IMR-90 (cell line): ENCODE results near the gene AOX1. TPM values are rescaled to one million over a fixed set of nuclear protein-coding genes. Genes with fewer than 3 reads are reported as not detected.

Source experiments
- ATAC-seq: fragments of 200-7000 bp; cut with Tn5 transposase; 2 replicates; pipeline ENCODE4 v1.9.1; 2020; ENCODE audit warnings: low read depth, mild to moderate bottlenecking, moderate library complexity
- BruUV-seq: library from RNA; stranded (reverse); fragments of 400-500 nt; replicated peaks from 2 replicates; lab custom pipeline; 2021; lab: Mats Ljungman, UMichigan
- CTCF ChIA-PET: fragments of 300-600 bp; formaldehyde crosslinking; extraction: SDS; loops from one replicate; lab custom pipeline; 2021; ENCODE audit warnings: antibody characterized with exemption; lab: Yijun Ruan, JAX
- POLR2A ChIA-PET: fragments of 300-600 bp; sonication (Branson Sonifier 250); formaldehyde crosslinking; loops from one replicate; lab custom pipeline; 2022; ENCODE audit warnings: antibody characterized with exemption; ENCODE audit not compliant: unreplicated experiment; lab: Charles Lee
- DNase-seq: peaks from one replicate; pipeline ENCODE4 v3.0.0; 2013
- H2AFZ ChIP-seq: replicated peaks from 2 replicates; pipeline ENCODE3; 2013; ENCODE audit warnings: low read length, mild to moderate bottlenecking; ENCODE audit not compliant: poor library complexity
- H2AK5ac ChIP-seq: 2 replicates; pipeline ENCODE4 v1.6.1; 2013; ENCODE audit warnings: low read depth, low read length, inconsistent platforms
- H2AK9ac ChIP-seq: replicated peaks from 2 replicates; pipeline ENCODE3; 2013; ENCODE audit warnings: mild to moderate bottlenecking, low read depth, low read length, moderate library complexity; ENCODE audit not compliant: poor library complexity
- H2BK120ac ChIP-seq: 2 replicates; pipeline ENCODE4 v1.6.1; 2013; ENCODE audit warnings: low read depth, low read length, inconsistent platforms
- H2BK15ac ChIP-seq: 3 replicates; pipeline ENCODE4 v1.6.1; 2013; ENCODE audit warnings: low read depth, low read length, inconsistent platforms
- H2BK20ac ChIP-seq: 2 replicates; pipeline ENCODE4 v1.6.1; 2013; ENCODE audit warnings: low read depth, mild to moderate bottlenecking, inconsistent platforms, low read length, moderate library complexity
- H2BK5ac ChIP-seq: 2 replicates; pipeline ENCODE4 v1.6.1; 2013; ENCODE audit warnings: mild to moderate bottlenecking, low read depth, low read length, inconsistent platforms; ENCODE audit not compliant: poor library complexity, severe bottlenecking
- H3K14ac ChIP-seq: replicated peaks from 2 replicates; pipeline ENCODE4 v1.6.1; 2013; ENCODE audit warnings: low read depth, low read length, inconsistent platforms
- H3K18ac ChIP-seq: 2 replicates; pipeline ENCODE4 v1.6.1; 2013; ENCODE audit warnings: low read depth, low read length, control low read depth
- H3K23ac ChIP-seq: 2 replicates; pipeline ENCODE4 v1.6.1; 2013; ENCODE audit warnings: low read depth, low read length, inconsistent platforms
- H3K27ac ChIP-seq: 2 replicates; pipeline ENCODE4 v1.5.1; 2013; ENCODE audit warnings: mild to moderate bottlenecking, control low read depth, low read length; ENCODE audit not compliant: insufficient read depth
- H3K27me3 ChIP-seq: 2 replicates; pipeline ENCODE4 v1.6.1; 2013; ENCODE audit warnings: low read length; ENCODE audit not compliant: control insufficient read depth, insufficient read depth
- H3K36me3 ChIP-seq: 2 replicates; pipeline ENCODE4 v1.6.1; 2013; ENCODE audit warnings: low read length, mixed read lengths; ENCODE audit not compliant: control insufficient read depth, insufficient read depth
- H3K4ac ChIP-seq: 2 replicates; pipeline ENCODE4 v1.6.1; 2013; ENCODE audit warnings: low read depth, low read length, inconsistent platforms
- H3K4me1 ChIP-seq: 2 replicates; pipeline ENCODE4 v1.6.1; 2013; ENCODE audit warnings: low read length, mixed read lengths; ENCODE audit not compliant: control insufficient read depth, insufficient read depth
- H3K4me2 ChIP-seq: 2 replicates; pipeline ENCODE4 v1.6.1; 2013; ENCODE audit warnings: low read depth, mild to moderate bottlenecking, control low read depth, low read length, moderate library complexity
- H3K4me3 ChIP-seq: 2 replicates; pipeline ENCODE4 v1.5.1; 2013; ENCODE audit warnings: low read depth, mild to moderate bottlenecking, control low read depth, low read length, moderate library complexity; ENCODE audit not compliant: insufficient read depth
- H3K56ac ChIP-seq: 2 replicates; pipeline ENCODE4 v1.6.1; 2013; ENCODE audit warnings: low read length, inconsistent platforms; ENCODE audit not compliant: insufficient read depth; ENCODE audit errors: extremely low read depth
- H3K79me1 ChIP-seq, 2 experiments: 2 replicates each; pipeline ENCODE4 v1.6.1; 2013; ENCODE audit warnings: low read length in 2 of 2, inconsistent platforms in 1 of 2, low read depth in 1 of 2
- H3K9ac ChIP-seq: 2 replicates; pipeline ENCODE4 v1.6.1; 2013; ENCODE audit warnings: low read depth, low read length, control low read depth
- H3K9me1 ChIP-seq: 2 replicates; pipeline ENCODE4 v1.6.1; 2013; ENCODE audit warnings: low read length, inconsistent platforms; ENCODE audit not compliant: insufficient read depth
- H3K9me3 ChIP-seq: 2 replicates; pipeline ENCODE4 v1.6.1; 2013; ENCODE audit warnings: low read length; ENCODE audit not compliant: control insufficient read depth, insufficient read depth
- H4K20me1 ChIP-seq: 2 replicates; pipeline ENCODE4 v1.6.1; 2013; ENCODE audit warnings: low read length, inconsistent platforms; ENCODE audit not compliant: insufficient read depth
- H4K5ac ChIP-seq: 2 replicates; pipeline ENCODE4 v1.6.1; 2013; ENCODE audit warnings: mild to moderate bottlenecking, low read depth, low read length, control low read depth
- H4K8ac ChIP-seq, 2 experiments: 2 replicates each; pipeline ENCODE4 v1.6.1; 2013; ENCODE audit warnings: low read depth in 2 of 2, low read length in 2 of 2, control low read depth in 1 of 2, inconsistent platforms in 1 of 2
- H4K91ac ChIP-seq: 2 replicates; pipeline ENCODE4 v1.6.1; 2013; ENCODE audit warnings: low read depth, low read length, inconsistent platforms; ENCODE audit not compliant: insufficient read depth
- CEBPB ChIP-seq: IDR thresholded peaks from 2 replicates; pipeline ENCODE4 v1.6.1; 2012; ENCODE audit warnings: low read depth, low read length, improper control_type of control experiment
- CHD1 ChIP-seq: IDR thresholded peaks from 2 replicates; pipeline ENCODE4 v1.6.1; 2012; ENCODE audit warnings: low read depth, low read length, improper control_type of control experiment
- MAFK ChIP-seq: IDR thresholded peaks from 2 replicates; pipeline ENCODE4 v1.6.1; 2012; ENCODE audit warnings: low read depth, low read length, improper control_type of control experiment
- MXI1 ChIP-seq: IDR thresholded peaks from 2 replicates; pipeline ENCODE4 v1.6.1; 2012; ENCODE audit warnings: low read depth, mild to moderate bottlenecking, low read length, moderate library complexity, borderline replicate concordance
- NFE2L2 ChIP-seq: fragments of 150-350 bp; IDR thresholded peaks from 2 replicates; pipeline ENCODE4 v1.6.1; 2016; ENCODE audit warnings: low read depth, mild to moderate bottlenecking, low read length
- POLR2A ChIP-seq: IDR thresholded peaks from 2 replicates; pipeline ENCODE4 v1.6.1; 2012; ENCODE audit warnings: mild to moderate bottlenecking, low read depth, low read length
- RAD21 ChIP-seq: IDR thresholded peaks from 2 replicates; pipeline ENCODE4 v1.6.1; 2012; ENCODE audit warnings: low read length, improper control_type of control experiment
- RCOR1 ChIP-seq: IDR thresholded peaks from 2 replicates; pipeline ENCODE4 v1.6.1; 2012; ENCODE audit warnings: mild to moderate bottlenecking, low read length, improper control_type of control experiment; ENCODE audit not compliant: insufficient replicate concordance
- RFX5 ChIP-seq: IDR thresholded peaks from 2 replicates; pipeline ENCODE4 v1.8.0; 2012; ENCODE audit warnings: low read depth, mild to moderate bottlenecking, low read length, moderate library complexity
- SMC3 ChIP-seq: fragments of 150-350 bp; IDR thresholded peaks from 2 replicates; pipeline ENCODE4 v1.6.1; 2016; ENCODE audit warnings: low read depth, mild to moderate bottlenecking, antibody characterized with exemption, low read length, moderate library complexity
- WGBS, 2 experiments: methylation state at CpG; one replicate each; pipeline versions ENCODE4 v1.1.5 to v1.1.7; 2013; ENCODE audit warnings: missing lambda C conversion rate in 2 of 2; ENCODE audit not compliant: insufficient read length in 1 of 2; ENCODE audit errors: extremely low coverage in 2 of 2; 5-methylcytosine and 5-hydroxymethylcytosine counted together
- dilution Hi-C: fragments of 300-500 bp; cut with HindIII; formaldehyde crosslinking; loops from one replicate; pipeline ENCODE4 v1.14.3; 2018; ENCODE audit warnings: low sequenced_read_pairs; ENCODE audit not compliant: unreplicated experiment
- in situ Hi-C: fragments of 300-500 bp; cut with MboI; formaldehyde crosslinking; loops from 3 replicates; pipeline ENCODE4 v1.14.3; 2019; ENCODE audit warnings: low sequenced_read_pairs, inconsistent platforms, mixed read lengths
- intact Hi-C: fragments of 100-400 bp; cut with micrococcal nuclease; formaldehyde crosslinking; loops from 2 replicates; pipeline ENCODE4 v1.10.0; 2022
- polyA plus RNA-seq, 3 experiments: library from polyadenylated mRNA; depleted of rRNA; stranded (reverse); fragments of >200 nt; gene quantifications; 2 replicates each; pipeline ENCODE4 v1.2.3, GENCODE V29; 2012; ENCODE audit warnings: low replicate concordance in 1 of 3
- total RNA-seq: library from RNA; depleted of rRNA; stranded (reverse); fragments of >200 nt; gene quantifications from 2 replicates; pipeline ENCODE4 v1.2.3, GENCODE V29; 2012
- TF ChIP-seq, protein P1 (sequence below): fragments of 150-350 bp; IDR thresholded peaks from 2 replicates; pipeline ENCODE4 v1.6.1; 2016; ENCODE audit warnings: low read depth, mild to moderate bottlenecking, low read length, moderate library complexity, borderline replicate concordance

The AOX1 gene
- total and polyA plus RNA-seq, 2 of the 4 experiments (the other 2 are of a cell fraction): 21.7 to 59.9 TPM

DNA sequence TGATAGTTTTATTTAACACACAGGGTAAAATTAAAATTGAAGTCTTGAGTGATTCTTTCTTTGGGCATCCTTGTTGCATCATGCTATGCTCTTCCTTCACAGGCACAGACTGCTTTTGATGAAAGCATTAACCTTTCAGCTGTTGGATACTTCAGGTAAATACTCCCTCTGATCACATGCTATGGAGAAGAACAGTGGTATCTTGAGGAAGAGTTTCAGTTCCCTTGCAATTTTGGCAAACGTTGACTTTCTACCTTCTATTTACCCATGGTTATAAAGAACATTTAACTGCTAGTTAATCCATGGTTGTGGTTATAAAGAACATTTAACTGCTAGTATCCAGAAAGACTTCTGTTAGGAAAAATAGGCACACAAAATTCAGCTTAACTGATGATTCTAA is 75.7 kb downstream of the AOX1 start:
- WGBS, 2 experiments: no CpG with 5 or more reads among the region's 1 CpG
- Histone ChIP-seq H3K27me3 (no peaks in the 10 kb centered on the region), H2AK5ac (no peak overlapping the region), H4K8ac (no peak overlapping the region), H2BK5ac (no peak overlapping the region), H3K4me2 (no peak overlapping the region), H3K9me1 (peaks cover 11% of the 10 kb centered on the region), H3K9me3 (no peaks in the 10 kb centered on the region), H3K9ac (no peak overlapping the region), H3K79me1 (no peaks in the 10 kb centered on the region), H3K14ac (no peak overlapping the region), H2BK20ac (no peak overlapping the region), H4K91ac (no peak overlapping the region), H2BK120ac (no peak overlapping the region), H3K4me1 (peaks cover 6% of the 10 kb centered on the region), H4K5ac (no peak overlapping the region), H3K56ac (no peak overlapping the region), H2BK15ac (no peak overlapping the region), H3K4ac (no peak overlapping the region), H3K18ac (no peak overlapping the region), H3K23ac (no peak overlapping the region), H3K36me3 (no peaks in the 10 kb centered on the region), H2AK9ac (no peak overlapping the region), H3K4me3 (no peak overlapping the region), H2AFZ (no peak overlapping the region), H3K27ac (no peak overlapping the region), H4K20me1 (no peaks in the 10 kb centered on the region)
- dilution Hi-C loops (no loop called here), in situ Hi-C loops (no loop called here), intact Hi-C loops (loop anchor here (5.0 kb wide), 1 partner anchor 34 kb away; no protein-coding TSS in a partner anchor)
- POLR2A ChIA-PET: no interaction called here
- CTCF ChIA-PET: no interaction called here
- ATAC-seq (no peak), DNase-seq (no peak)
- no peak for TF ChIP-seq MAFK
- no peak for TF ChIP-seq SMC3
- no peak for TF ChIP-seq RCOR1
- TF ChIP-seq, protein P1, sequence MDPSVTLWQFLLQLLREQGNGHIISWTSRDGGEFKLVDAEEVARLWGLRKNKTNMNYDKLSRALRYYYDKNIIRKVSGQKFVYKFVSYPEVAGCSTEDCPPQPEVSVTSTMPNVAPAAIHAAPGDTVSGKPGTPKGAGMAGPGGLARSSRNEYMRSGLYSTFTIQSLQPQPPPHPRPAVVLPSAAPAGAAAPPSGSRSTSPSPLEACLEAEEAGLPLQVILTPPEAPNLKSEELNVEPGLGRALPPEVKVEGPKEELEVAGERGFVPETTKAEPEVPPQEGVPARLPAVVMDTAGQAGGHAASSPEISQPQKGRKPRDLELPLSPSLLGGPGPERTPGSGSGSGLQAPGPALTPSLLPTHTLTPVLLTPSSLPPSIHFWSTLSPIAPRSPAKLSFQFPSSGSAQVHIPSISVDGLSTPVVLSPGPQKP: no peak
- TF ChIP-seq POLR2A: no peak
- TF ChIP-seq RAD21: no peak
- no peak for TF ChIP-seq RFX5
- no peak for TF ChIP-seq CHD1
- no peak for TF ChIP-seq CEBPB
- TF ChIP-seq NFE2L2: no peak
- TF ChIP-seq MXI1: no peak
- no TSS peak for BruUV-seq
